ENCODE results near the gene HSPB1.
A peak's percentile ranks its signal among the peaks of the same experiment; 100 is the strongest.
"Not testable (repeated sequence)": the region's sequence is repeated elsewhere in the genome, so short reads cannot be mapped to it uniquely, and the experiment has no call there.

The HSPB1 gene

DNA sequence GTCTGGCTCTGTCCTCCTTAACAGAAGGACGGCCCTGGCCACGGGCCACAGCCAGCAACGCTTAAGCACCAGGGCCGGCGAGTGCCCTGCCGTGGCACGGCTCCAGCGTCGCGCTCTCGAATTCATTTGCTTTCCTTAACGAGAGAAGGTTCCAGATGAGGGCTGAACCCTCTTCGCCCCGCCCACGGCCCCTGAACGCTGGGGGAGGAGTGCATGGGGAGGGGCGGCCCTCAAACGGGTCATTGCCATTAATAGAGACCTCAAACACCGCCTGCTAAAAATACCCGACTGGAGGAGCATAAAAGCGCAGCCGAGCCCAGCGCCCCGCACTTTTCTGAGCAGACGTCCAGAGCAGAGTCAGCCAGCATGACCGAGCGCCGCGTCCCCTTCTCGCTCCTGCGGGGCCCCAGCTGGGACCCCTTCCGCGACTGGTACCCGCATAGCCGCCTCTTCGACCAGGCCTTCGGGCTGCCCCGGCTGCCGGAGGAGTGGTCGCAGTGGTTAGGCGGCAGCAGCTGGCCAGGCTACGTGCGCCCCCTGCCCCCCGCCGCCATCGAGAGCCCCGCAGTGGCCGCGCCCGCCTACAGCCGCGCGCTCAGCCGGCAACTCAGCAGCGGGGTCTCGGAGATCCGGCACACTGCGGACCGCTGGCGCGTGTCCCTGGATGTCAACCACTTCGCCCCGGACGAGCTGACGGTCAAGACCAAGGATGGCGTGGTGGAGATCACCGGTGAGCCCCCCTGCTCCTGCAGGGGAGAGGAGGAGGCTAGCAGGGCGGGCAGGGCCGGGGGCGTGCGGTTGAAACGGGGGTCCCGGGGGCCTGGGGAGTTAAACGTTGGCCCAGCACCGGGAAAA is at the start of gene HSPB1:
Gene HSPB1, plus strand, starts transcription at position 327 of the 855 bp plus-strand sequence. Its CDS starts 40 bp downstream, at position 367.
- DNase-seq (ENCODE audit: low read depth in 2 of 3, low spot score in 2 of 3) = no peak

DNA sequence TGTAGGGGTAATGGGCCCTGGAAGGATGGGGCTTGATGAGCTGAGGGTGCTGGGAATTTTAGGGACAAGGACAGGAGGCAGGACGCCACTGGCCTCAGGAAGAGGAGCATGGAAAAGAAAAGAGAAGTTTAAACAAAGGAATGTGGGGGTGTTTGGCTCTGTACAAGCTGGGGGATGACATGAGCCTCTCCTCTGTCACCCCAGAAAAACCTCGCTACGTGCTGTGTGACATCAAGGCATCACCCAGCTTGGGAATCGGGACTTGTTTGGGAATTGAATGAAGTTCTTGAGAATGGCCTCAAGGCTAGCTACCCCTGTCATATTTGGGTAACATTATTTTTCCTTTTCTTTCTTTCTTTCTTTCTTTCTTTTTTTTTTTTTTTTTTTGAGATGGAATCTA is 47.7 kb upstream of the HSPB1 start:
- DNase-seq (ENCODE audit: low read depth in 2 of 3, low spot score in 2 of 3) = no peak

DNA sequence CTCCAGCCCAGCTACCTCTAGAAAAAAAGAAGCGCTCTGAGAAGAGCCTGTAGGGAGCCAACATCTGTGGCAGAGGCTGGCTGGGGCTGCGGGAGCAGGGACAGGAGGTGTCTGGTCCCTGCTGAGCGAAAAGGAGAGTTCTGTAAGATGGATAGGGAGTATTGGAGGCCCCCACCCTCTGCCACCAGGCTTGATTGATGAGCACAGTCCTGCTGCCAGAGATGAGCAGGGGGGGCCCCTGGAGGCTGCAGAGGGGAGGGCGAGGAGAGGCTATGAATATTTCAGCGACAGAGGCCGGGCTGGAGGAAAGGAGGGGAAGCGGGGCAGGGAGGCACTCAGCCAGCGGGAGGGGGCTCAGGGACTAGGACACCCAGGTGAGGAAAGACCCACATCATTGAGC is 44.5 kb upstream of the HSPB1 start:
- no peak for DNase-seq (ENCODE audit: low read depth in 2 of 3, low spot score in 2 of 3)

DNA sequence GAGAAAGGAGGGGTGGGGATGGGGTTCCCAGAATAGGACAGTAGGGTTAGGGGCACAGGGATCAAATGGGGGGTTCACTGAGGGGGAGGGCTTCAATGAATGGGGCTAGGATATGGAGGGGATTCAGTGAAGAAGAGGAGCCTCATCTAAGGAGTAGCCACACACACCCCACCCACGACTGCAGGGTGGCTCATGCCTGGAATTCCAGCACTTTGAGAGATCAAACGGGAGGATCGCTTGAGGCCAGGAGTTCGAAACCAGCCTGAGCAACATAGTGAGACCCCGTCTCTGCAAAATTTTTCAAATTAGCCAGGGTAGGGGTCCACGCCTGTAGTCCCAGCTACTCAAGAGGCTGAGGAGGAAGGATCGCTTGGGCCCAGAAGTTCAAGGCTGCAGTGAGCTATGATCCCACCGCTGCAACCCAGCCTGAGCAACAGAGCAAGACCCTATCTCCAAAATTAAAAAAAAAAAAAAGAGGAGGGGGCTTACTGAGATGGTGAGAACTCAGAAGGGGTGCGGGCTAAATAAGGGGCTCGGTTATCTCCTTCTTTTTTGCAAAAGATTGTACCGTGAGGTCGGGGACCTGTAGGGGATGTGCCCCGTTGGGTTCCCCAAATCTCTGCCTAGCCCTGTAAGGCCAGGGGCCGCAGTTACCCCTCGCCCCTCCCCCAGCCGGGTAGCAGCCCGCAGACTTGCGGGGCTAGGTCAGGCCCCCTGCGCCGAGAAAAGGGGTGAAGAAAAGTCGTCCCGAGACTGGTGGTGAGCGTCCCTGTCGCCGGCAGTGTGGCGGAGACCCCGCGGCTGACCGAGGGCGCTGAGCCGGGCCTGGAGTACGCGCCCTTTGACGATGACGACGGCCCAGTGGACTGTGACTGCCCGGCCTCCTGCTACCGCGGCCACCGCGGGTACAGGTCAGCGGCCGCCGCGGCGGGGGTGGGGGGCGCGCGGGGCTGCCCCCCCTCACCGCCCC is 43.1 kb upstream of the HSPB1 start:
- DNase-seq (ENCODE audit: low read depth in 2 of 3, low spot score in 2 of 3) = no peak

DNA sequence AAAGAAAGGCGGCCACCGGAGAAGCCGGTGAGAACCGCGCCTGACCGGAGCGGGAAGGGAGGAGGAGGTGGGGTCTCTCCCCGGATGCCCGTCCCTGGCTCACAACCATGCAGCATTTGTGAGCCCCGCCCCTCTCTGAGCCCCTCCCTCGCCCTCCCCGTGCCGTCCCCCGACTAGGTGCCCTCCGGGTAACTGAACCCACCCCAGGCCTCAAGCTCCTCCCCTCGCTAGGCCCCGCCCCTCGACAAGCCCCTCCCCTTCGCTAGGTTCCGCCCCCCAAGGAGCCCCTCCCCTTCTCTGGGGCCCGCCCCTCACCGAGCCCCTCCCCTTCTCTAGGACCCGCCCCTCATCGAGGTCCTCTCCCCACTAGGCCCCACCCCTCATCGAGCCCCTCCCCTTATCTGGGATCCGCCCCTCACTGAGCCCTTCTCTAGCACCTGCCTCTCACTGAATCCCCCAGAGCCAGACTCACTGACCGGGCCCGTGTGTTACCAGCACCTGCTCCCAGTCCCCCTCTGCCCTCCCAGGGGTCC is 42.2 kb upstream of the HSPB1 start:
- DNase-seq (ENCODE audit: low read depth in 2 of 3, low spot score in 2 of 3) = peak in 1 of 3 experiments; percentile 42

DNA sequence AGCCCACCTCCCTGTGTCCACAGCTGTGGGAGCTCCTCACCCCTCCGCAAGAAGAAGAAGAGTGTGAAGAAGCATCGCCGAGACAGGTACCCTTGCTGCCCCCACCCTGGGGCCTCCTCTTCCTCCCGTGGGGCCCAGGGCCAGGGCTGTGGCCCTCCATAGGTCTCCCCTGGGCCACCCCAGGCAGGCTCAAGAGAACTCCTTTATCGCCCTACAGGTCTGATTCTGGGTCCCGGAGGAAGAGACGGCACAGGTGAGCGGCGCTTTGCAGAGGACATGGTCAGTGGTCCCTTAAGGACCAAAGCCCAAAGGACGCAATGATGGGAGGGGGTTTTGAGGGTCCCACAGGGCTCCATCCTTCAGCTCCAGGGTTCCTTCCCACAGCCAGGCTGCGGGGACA is 41.1 kb upstream of the HSPB1 start:
- no peak for DNase-seq (ENCODE audit: low read depth in 2 of 3, low spot score in 2 of 3)

DNA sequence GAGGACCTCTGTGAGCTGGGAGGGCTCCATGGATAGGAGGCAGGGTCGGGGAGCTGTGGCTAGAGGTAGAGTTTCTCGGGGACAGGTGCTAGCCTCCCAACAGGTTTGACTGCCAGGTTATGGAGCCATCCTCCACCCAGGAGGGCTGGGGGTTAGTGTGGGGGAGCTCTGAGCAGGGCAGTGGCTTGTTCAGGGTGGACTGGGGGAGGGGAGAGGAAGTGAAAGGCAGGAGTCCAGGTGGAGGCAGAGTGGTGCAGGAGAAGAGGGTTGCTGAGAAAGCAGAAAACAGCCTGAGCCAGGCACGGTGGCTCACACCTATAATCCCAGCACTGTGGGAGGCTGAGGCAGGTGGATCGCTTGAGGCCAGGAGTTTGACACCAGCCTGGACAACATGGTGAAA is 40.5 kb upstream of the HSPB1 start:
- no peak for DNase-seq (ENCODE audit: low read depth in 2 of 3, low spot score in 2 of 3)

DNA sequence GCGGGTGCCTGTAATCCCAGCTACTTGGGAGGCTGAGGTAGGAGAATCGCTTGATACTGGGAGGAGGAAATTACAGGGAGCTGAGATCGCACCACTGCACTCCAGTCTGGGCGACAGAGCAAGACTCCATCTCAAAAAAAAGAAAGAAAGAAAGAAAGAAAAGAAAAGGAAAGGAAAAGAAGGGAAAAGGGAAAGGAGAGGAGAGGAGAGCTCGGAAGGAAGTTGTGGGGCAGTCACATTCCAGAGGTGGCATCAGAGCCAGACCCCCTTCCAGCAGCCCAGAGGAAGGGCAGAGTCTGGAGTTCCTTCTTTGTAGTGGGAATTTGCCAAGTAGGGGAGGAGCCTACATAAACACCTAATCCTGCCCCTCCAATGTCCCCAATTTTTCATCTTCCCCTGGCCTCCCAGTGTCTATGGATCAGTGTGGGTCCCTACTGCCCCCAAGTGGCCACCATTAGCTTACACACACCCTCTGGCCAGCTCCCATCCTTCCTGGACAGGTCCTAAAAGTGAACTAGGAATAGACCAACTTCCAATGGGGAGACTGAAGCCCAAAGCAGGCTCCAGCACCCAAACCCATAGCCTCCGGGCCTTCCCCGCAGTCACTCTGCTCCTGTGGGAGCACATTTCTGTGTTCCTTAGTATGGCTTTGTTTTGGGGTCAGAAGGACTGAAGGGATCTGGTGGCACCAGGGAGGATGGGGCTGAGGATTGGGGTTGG is 39.6 kb upstream of the HSPB1 start:
- no peak for DNase-seq (ENCODE audit: low read depth in 2 of 3, low spot score in 2 of 3)

DNA sequence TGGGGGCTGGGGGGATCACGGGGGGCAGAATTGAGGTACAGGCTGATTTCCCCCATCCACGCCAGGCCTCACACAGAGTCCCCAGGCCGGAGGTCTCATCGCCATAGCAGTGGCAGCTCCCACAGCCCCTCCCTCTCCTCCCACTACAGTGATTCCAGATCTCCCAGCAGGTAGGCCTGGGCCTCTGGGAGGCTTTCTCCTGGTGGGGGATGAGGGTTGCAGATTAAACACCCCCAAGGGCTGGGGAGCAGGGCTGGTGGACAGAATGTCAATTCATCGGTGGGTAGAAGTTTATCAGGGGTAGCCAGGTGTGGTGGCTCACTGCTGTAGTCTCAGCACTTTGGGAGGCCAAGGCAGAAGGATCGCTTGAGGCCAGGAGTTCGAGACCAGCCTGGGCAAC is 37.2 kb upstream of the HSPB1 start:
- DNase-seq (ENCODE audit: low read depth in 2 of 3, low spot score in 2 of 3) = no peak

DNA sequence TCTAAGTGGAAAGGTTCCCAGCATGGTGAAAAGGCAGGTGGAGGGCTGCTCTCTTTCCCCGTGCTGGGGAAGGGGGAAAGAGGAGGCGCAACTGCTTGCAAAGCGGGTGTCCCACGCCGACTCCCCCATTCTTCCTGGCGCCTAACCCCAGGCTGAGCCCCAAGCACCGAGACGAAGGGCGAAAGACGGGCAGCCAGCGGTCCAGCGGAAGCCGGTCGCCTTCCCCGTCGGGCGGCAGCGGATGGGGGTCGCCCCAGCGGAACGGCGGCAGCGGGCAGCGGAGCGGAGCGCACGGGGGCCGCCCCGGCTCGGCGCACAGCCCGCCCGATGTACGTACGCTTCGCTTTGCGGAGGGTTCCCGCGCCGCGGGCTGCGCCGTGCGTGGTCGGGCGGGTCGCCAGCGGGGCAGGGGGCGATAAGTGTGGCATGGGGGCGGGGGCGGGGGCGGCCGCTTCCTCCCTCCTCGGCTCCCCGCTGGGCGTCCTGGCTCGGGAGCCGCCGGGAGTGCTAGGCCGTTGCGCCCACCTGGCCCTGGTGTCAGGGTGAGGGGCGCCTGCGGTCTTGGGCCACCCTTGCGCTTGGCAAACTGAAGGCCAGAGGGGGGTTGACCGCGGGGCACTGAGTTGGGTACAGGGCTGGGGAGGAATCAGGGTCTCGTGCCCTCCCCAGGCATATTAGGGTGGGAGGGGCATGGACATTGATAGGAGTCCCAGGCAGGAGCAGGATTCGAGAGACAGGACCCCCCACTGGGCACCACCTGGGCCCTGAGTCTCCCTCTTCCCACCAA is 35.2 kb upstream of the HSPB1 start:
- DNase-seq (ENCODE audit: low read depth in 2 of 3, low spot score in 2 of 3) = no peak

DNA sequence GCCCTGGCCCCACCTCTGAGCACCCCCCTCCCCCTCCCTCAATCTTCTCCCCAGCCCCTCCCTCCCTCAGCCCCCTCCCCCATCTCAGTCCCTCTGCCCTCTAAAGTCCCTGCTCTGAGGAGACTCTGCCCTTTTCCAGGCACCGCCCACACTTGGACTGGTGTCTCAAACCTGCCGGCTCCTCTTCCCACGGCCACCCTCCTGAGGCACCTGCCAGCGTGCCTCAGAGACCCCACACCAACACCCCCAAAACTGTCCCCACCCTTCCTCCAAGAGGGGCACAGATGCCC is 34.6 kb upstream of the HSPB1 start:
- DNase-seq (ENCODE audit: low read depth in 2 of 3, low spot score in 2 of 3) = no peak

DNA sequence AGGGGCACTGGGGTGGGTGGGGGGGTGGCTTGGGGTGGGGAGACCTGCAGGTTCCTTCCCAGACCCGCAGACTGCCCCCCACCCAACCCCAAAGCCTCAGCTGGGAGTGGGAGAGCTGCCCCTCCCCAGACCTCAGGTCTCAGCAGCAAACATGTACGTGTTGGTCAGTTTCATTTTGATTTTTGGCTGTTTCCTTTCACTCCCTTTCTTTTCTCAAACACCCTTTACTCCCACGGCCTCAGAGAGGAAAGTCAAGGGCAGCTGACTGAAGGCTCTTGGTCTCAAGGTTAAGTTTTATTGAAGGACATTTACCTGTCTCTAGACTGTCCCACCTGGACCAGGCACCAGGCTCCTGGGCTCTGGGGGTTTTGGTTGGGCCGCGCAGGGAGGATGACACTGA is 34.1 kb upstream of the HSPB1 start:
- no peak for DNase-seq (ENCODE audit: low read depth in 2 of 3, low spot score in 2 of 3)

DNA sequence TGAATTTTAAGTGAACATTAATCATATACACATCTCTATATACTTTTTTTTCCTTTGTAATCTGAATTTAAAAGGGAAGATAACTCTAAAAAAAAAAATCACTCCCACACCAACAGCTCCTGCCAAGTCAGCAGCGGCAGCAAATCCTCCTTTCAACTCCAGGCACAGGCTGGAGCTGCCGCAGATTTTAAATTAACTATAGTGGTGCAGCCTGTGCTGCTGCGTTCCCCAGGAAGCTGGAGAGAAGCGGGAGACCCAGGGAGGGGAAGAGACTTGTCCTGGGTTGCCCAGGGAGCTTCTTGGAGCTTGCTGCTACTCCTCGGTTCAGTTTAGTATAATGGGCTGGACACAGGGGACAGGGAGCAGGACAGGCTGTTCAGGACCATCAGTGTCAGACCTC is 32.6 kb upstream of the HSPB1 start:
- no peak for DNase-seq (ENCODE audit: low read depth in 2 of 3, low spot score in 2 of 3)

DNA sequence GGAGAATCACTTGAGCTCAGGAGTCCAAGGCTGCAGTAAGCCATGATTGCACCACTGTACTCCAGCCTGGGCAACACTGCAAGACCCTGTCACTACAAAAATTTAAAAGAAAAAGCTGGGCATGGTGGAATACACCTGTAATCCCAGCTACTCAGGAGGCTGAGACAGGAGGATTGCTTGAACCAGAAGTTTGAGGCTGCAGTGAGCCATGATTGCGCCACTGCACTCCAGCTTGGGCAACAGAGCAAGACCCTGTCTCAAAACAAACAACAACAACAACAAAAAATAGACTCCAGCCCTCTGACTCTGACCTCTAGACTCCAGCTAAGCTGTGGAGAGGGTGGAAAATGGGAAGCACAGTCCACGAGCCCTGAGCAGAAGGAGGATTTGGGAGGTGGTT is 31.1 kb upstream of the HSPB1 start:
- DNase-seq (ENCODE audit: low read depth in 2 of 3, low spot score in 2 of 3) = not testable (repeated sequence)

DNA sequence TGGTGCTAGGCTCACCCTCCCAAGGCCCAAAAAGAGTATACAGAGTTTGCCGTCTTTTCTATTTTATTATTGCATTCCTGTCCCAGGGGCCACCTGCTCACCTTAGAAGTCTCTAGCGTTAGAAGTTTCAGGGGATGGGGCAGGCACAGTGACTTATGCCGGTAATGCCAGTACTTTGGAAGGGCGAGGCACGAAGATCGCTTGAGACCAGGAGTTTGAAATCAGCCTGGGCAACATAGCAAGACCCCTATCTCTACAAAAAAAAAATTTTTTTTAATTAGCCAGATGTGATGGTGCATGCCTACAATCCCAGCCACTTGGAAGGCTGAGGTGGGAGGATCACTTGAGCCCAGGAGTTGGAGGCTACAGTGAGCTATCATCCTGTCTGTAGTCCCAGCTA is 30.3 kb upstream of the HSPB1 start:
- no peak for DNase-seq (ENCODE audit: low read depth in 2 of 3, low spot score in 2 of 3)

DNA sequence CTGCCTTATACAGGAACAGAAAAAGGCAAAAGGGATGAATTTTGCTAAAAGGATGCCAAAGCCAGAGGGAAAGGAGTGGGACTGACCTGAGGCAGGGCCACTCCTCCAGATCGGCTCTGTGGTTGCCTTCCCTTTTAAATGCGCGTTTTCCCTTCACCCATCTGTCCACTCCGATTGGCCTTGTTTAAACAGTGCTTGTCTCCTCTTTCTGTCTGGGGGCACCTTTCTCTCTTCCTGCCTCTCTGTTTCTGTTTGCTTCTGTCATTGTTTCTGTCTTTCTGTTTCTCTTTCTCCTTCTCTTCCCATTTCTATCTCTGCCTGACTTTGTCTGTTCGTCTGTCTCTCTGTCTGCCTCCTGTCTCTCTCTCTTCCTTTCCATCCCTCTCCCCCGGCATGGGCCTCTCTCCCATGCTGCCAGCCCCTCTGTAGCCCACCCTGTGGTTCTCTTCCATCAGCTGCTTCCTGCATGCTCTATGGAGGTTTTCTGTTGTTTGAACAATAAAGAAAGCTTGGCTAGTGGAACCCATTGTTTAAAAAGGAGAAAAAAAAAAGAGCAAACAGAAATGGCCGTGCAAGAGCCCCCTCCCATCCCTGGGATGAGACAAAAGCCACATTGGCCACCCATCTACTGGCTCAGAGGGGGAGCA is 29.5 kb upstream of the HSPB1 start:
- DNase-seq (ENCODE audit: low read depth in 2 of 3, low spot score in 2 of 3) = no peak

DNA sequence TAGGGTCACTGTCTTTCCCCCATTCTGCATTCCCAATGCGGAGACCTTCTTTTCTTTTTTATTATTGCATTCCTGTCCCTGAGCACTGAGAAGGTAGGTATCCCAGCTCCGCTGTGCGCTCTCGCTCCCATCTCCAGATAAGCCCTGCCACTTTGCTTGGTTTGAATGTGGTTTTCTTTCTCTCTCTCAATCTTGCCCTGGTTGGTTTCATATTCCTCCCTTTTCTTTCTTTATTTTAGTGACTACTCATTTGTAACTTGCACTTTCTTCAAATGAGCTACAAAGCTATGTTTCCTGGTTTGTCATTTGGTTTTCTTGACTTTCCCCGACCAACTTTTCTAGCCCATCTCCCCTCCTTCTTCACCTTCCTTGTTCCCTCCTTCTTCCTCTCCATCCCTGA is 29.0 kb upstream of the HSPB1 start:
- no peak for DNase-seq (ENCODE audit: low read depth in 2 of 3, low spot score in 2 of 3)

DNA sequence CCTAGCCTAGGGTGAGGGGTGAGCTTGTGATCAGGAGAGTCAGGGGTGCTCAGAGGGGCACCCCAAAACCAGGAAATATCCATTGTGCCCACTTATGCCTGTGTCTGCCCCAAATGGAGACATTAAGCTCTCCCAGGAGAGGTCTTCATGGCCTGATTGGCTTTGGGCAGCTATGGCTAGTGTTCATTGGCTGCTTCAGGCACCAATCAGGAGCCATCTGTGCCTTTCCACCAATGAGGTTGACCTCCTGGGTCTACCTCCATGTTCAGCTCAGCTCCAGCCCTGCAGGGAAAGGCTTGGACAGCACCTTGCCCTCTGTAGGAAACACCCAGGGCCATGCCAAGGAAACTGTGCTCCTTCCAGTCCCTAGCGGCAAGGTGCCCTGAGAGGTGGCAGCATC is 23.9 kb upstream of the HSPB1 start:
- no peak for DNase-seq (ENCODE audit: low read depth in 2 of 3, low spot score in 2 of 3)

DNA sequence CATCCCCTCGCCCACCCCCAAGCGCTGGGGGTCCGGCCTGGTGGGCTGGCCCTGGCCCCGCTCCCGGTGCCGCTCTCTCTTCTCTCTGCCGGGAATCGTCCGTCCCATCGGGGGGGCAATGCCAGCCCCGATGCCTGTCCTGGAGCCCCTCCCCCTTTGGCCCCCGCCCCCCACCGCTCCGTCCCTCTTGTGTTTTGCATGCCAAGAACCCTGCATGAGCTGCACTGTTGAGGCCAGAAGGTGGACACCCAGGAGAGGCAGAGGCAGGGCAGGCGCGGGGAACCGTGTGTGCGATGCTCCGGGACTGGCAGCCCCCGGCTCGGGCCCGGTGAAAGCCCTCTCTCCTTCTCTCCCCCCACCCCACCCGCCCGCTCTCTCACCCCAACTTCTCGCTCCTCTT is 22.1 kb upstream of the HSPB1 start:
- no peak for DNase-seq (ENCODE audit: low read depth in 2 of 3, low spot score in 2 of 3)
